BLaER1 treated with 17β-estradiol and CSF1 and Interleukin-3, amounts not matched to agents 10 nM and 100 nM (cell line): ENCODE data around the gene RASGRP4.

ENCODE experiments used
- H3K27ac ChIP-seq, 11 experiments: shearing (Covaris generic); formaldehyde crosslinking; 2 replicates each; pipeline ENCODE4 v1.8.1; 2022
- H3K27me3 ChIP-seq, 11 experiments: shearing (Covaris generic); formaldehyde crosslinking; 2 replicates each; pipeline ENCODE4 v1.8.1; 2022
- H3K36me3 ChIP-seq, 11 experiments: shearing (Covaris generic); formaldehyde crosslinking; 2 replicates each; pipeline ENCODE4 v1.8.1; 2022
- H3K4me1 ChIP-seq, 10 experiments: shearing (Covaris generic); formaldehyde crosslinking; 2 replicates each; pipeline ENCODE4 v1.8.1; 2022
- H3K4me2 ChIP-seq, 11 experiments: shearing (Covaris generic); formaldehyde crosslinking; 2 replicates each; pipeline ENCODE4 v1.8.1; 2022
- H3K4me3 ChIP-seq, 10 experiments: shearing (Covaris generic); formaldehyde crosslinking; 2 replicates each; pipeline ENCODE4 v1.8.1; 2022
- H3K9ac ChIP-seq, 11 experiments: shearing (Covaris generic); formaldehyde crosslinking; 2 replicates each; pipeline ENCODE4 v1.8.1; 2022
- H3K9me3 ChIP-seq, 11 experiments: shearing (Covaris generic); formaldehyde crosslinking; replicated peaks in 1 of 11; 2 replicates each; pipeline ENCODE4 v1.8.1; 2022
- H4K20me1 ChIP-seq, 11 experiments: shearing (Covaris generic); formaldehyde crosslinking; 2 replicates each; pipeline ENCODE4 v1.8.1; 2022
- Cebpa-rat ChIP-seq, 11 experiments: shearing (Covaris generic); IDR thresholded peaks; 2 replicates each; pipeline ENCODE4 v1.8.1; 2022

The RASGRP4 gene

GRCh38 chr19:38360839-38361631 lies 65.0 kb downstream of the RASGRP4 start:
- Histone ChIP-seq H3K27ac (peak overlapping the region in 2 of 11 experiments; percentile 44 to 59; a peak in 3 of 22 replicates), H3K9me3 (peaks cover 7 to 17% (median 14%) of the 10 kb centered on the region in 11 experiments; a peak in 20 of 22 replicates), H3K4me2 (peak overlapping the region; percentile 88 to 100 (median 96)), H3K27me3 (peaks cover 8 to 30% (median 22%) of the 10 kb centered on the region in 11 experiments), H4K20me1 (peaks cover 0 to 11% (median 0%) of the 10 kb centered on the region in 11 experiments; a peak in 5 of 22 replicates), H3K4me1 (peaks cover 7 to 17% (median 15%) of the 10 kb centered on the region in 10 experiments; a peak in 19 of 20 replicates), H3K36me3 (no peaks in the 10 kb centered on the region), H3K9ac (peak overlapping the region; percentile 39 to 74 (median 67); a peak in 20 of 22 replicates), H3K4me3 (peak overlapping the region; percentile 64 to 90 (median 73))
- TF ChIP-seq Cebpa-rat (IDR thresholded peaks at IDR 0.05): no peak

- H4K20me1 ChIP-seq: peaks cover 0 to 11% (median 0%) of the 10 kb centered on the region in 11 experiments; a peak in 5 of 22 replicates
- peaks cover 8 to 30% (median 22%) of the 10 kb centered on the region in 11 experiments for H3K27me3 ChIP-seq
- no peaks in the 10 kb centered on the region for H3K36me3 ChIP-seq
- TF ChIP-seq Cebpa-rat (IDR thresholded peaks at IDR 0.05): no peak
- peaks cover 7 to 16% (median 13%) of the 10 kb centered on the region in 11 experiments; a peak in 20 of 22 replicates for H3K9me3 ChIP-seq
- H3K4me1 ChIP-seq: peaks cover 7 to 17% (median 15%) of the 10 kb centered on the region in 10 experiments; a peak in 19 of 20 replicates
- H3K9ac ChIP-seq: no peak overlapping the region
- no peak overlapping the region for H3K27ac ChIP-seq
- H3K4me3 ChIP-seq: no peak overlapping the region
- H3K4me2 ChIP-seq: 0 out of 22 replicates have a peak overlapping the region, but pooled peaks of 1 of the 11 experiments have one; percentile 100
These were observed 65.7 kb downstream of the RASGRP4 start for GRCh38 chr19:38360351-38360750.

GRCh38 chr19:38359242-38360021 lies 66.6 kb downstream of the RASGRP4 start:
- peaks cover 8 to 30% (median 22%) of the 10 kb centered on the region in 11 experiments for H3K27me3 ChIP-seq
- TF ChIP-seq Cebpa-rat (IDR thresholded peaks at IDR 0.05): no peak

More at GRCh38 chr19:38359242-38360021, 66.6 kb downstream of the RASGRP4 start:
- Histone ChIP-seq H3K27ac (no peak overlapping the region), H3K9me3 (peaks cover 1 to 6% (median 4%) of the 10 kb centered on the region in 11 experiments; a peak in 20 of 22 replicates), H3K9ac (no peak overlapping the region), H3K4me3 (no peak overlapping the region), H4K20me1 (peaks cover 0 to 11% (median 0%) of the 10 kb centered on the region in 11 experiments; a peak in 5 of 22 replicates), H3K36me3 (no peaks in the 10 kb centered on the region), H3K4me2 (no peak overlapping the region), H3K4me1 (peaks cover 7 to 17% (median 15%) of the 10 kb centered on the region in 10 experiments; a peak in 19 of 20 replicates)
